Measurements from ENCODE around the gene FBLN5.
"Not testable (repeated sequence)": the region's sequence is repeated elsewhere in the genome, so short reads cannot be mapped to it uniquely, and the experiment has no call there.

The FBLN5 gene

DNA sequence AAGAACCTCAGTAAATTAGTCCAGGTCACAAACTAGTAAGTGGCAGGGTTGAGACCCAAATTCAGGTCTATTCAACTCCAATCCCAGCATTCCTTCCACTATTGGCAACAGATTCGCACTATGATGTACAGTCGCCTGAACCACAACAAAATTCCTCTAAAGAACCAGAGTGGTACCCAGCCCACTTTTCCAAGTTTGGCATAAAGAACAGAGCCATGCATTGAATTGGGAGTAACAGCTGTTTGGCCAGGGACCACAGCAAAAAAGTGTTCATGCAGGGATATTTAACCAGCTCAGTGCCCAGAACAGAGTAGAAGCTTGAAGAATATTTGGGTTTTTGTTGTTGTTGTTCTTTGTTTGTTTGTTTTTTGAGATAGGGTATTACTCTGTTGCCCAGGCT is 89.9 kb downstream of the FBLN5 start:
- no peak for DNase-seq

DNA sequence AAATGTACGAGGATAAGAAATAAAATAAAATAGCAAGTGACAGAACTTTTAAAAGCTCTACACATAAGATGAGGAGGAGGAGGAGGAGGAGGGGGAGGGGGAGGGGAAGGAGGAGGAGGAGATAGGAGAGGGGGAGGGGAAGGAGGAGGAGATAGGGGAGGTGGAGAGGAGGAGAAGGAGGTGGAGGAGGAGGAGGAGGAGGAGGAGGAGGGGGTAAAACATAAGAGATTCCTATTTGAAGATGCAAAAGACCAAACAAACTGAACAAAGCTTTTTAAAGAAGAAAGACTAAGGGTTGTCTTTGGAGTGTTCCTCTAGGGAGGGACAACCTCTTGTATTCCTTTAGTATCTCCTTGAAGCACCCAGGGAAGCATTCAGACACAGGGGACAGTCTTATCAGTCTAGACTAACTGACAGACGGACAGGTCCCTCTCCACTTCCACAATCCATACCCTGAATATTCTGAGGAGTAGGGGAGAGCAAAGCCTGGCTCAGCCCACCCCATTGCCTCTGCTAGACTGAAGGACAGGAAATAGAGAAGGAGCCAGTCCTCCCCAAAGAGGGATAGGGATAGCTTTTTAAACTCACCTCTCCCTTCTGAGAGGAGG is 93.1 kb downstream of the FBLN5 start:
- no peak for DNase-seq

DNA sequence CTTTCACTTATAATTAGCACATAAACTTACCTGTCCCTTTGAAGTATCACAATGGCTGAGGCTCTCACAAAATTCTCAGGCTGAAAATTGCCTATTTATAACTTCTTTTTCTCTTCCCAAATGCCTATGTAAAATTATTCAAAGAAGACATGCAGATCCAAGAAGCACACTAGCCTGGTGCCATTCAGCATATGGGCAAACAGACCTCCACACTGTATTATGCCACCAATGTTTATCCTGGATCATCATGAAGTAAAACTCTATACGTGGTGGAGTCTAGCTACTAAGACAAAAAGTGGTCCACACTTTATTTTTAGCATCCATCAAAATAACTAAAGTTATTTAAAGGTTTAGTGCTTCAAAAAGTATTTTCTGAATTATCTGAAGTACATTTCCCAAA is 95.9 kb downstream of the FBLN5 start:
- no peak for DNase-seq

DNA sequence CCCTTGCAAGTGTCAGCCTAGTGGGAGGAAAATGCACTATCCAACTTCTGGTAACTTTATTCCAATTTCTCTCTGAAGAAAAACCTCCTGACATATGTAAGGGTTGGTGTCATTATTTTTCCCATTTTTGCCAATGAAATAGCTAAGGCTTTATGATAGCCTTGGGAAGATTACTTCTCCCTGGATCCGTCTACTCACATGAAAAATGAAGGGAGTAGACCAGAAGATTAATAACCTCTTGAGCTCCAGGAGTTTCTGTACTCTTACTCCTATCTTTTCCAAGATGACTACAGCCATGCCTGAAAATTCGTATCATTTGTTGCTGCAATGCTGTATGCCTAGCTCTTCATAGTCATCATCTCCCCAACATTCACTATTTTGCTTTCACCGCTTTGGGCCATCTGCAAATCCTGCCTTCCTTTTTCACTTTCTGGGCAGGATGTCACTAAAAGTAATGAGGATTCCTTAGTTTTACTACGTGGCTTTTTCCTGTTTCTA is 98.9 kb downstream of the FBLN5 start:
- no peak for DNase-seq

DNA sequence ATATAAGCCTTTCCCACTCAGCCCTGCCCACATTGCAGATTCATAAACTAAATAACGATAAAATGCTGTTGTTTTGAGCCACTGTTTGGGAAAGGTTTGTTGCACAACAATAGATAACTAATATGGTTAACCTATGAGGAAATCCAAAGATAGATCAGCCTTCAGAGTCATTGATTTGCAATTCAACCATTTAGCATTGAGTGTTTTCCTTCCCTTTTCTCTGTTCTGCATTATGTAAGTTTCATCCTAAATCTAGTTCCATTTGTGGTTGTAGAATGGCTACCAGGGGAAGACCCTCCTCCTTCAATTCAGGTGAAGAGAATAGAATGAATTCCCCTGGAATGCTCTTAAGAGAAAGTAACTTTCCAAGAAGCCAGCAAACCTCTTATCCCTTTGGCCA is 99.8 kb downstream of the FBLN5 start:
- DNase-seq: no peak

DNA sequence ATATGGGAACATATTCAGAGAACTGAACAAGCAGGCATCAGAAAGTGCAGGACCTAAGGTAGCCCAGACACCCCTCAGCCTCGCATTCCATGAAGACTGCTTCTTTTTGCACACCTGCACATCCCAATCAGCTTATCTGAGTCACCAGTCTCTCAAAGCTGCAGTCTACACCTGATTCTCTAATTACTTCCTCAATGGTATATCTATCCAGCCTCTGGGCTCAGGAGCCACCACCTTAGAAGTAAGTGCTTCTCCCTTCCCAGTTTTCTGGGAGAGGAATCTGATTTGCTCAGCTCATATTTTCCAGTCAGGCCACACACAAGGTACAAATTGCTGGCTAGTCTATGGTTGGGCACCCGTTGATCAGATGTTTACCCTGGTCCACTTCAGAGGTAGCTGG is 101.8 kb downstream of the FBLN5 start:
- no peak for DNase-seq

DNA sequence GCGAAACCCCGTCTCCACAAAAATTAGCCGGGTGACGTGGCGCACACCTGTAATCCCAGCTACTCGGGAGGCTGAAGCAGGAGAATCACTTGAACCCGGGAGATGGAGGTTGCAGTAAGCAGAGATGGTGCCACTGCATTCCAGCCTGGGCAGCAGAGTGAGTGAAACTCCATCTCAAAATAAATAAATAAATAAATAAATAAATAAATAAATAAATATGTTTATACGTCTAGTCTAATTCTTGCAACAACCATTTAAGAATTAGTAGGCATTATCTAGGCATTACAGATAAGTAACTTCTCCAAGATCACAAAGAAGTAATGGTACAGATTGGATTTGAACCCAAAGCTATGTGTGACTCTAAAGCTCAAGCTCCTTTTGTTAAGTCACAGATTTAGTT is 102.4 kb downstream of the FBLN5 start:
- DNase-seq: not testable (repeated sequence)

DNA sequence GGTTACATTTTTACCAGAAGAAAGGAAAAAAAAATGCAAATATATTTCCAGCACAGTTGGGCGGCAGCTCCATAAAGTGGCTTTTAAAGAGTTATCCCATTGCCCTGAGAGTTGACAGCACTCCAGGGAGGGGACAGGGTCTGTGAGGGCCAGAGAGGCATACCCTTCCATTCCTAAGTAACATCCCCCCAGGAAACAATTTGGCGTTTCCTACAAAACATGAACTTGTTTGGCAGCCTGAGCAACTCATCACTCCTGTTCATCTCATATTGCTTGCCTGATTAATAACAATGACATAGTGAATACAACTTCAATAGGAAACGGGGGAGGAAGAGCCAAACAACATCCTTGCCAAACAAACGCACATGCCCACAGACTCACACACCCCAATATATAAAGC is 103.5 kb downstream of the FBLN5 start:
- DNase-seq: no peak

DNA sequence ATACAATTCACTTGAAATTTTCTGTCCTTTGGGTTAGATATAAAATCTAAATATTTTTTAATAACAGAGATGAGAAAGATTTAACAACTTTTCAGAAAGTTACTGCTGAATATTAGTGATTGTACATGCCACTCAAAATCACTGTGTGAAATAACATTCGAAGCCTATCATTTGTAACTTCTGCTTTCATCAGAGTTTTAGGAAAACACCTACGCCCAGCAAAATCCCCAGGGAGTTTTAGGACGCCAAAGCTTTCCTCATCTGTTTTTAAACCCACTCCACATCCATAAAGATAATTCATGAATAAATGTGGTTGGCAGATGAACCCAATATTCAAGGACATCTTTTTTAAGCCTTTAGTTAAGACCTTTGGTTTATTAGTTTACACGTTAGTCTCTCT is 104.1 kb downstream of the FBLN5 start:
- no peak for DNase-seq

DNA sequence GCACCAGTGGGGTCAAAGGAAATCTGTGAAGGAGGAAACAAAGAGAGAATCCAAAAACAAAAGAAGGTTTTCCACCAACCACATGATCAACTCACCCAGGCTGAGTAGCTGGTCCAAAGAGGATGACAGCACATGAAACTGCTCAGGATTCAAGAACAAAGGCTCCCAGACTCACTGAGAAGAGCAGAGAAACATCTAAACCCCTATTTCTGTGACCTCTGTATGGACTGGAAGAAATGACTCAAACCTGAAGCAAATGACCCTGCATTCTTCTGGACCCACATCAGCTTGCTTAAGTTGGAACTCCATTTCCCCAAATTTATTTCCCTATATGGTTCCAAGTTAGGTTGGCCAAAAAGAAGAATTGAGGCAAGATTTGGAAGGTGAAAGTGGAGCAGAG is 106.4 kb downstream of the FBLN5 start:
- DNase-seq: no peak

DNA sequence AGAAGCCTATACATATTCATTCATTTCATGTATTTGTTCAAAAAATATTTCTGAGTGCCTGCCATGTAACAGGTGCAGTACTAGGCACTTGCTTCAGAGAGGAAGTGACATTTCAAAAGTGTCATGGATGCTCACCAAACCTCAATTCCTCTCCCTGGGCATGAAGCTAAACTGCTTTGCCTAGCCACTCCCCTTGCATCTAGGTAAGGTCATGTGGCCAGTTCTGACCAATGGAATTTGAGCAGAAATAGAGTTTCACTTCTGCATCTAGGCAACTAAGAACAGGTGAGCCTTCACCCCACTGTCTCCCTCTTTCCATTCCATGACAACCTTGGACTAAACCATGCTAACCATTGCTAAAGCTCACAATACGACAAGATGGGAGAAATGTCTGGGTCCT is 107.7 kb downstream of the FBLN5 start:
- DNase-seq: no peak

DNA sequence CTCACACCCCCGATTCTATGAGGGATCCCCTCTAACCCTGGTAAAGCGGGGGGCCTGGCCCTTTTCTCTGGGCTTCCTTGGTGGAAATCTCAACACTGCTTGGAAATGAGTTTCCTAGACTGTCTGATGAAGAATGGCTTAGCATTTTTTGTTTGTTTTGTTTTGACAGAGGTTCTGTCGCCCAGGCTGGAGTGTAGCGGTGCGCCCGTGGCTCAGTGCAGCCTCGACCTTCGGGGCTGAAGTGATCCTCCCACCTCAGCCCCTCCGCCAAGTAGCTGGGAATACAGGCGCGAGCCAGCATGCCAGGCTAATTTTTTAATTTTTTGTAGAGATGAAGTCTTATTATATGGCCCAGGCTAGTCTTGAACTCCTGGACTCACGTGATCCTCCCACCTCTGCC is 110.4 kb downstream of the FBLN5 start:
- no peak for DNase-seq

DNA sequence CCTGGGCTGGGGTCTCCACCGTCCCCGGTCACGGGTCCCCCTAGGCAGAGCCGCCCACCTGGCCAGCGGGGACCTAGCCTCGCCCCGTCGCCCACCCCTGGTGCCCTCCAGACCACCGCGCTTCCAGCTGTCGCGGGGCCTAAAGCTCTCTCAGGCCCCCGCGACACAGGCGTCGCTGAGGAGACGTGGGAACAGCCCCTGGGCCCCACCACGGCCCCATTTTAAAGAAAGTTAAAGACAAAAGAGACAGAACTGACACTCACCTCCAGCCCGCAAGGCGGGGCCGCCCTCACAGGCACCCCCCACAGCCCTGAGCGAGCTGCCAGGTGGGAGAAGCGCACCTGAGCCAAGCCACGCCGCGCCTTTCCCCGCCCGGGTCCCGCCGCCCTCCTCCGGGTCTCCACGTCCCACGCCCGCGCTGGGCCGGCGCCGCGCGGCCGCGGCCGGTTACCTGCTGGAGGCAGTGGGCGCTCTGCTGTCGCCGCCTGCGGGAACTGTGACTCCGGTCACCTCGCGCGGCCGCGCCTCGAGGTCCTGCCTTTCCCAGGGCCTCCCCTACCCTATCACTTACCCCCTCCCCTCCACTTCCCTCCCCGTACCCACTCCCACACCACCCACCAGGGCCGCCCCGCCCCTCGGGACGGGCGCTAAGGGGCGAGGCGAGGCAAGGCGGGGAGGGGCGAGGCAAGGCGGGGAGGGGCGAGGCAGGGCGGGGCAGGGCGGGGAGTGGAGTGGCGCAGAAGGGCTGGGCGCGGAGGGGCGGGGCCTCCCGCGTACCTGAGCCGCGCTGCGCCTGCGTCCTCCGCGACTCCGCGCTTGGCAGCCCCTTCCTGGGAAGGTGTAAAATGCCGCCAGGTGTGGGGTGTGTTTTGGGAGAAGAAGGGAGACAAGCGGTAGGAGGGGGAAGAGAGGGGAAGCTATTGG is 111.3 kb downstream of the FBLN5 start:
- peak; percentile 90 for DNase-seq

DNA sequence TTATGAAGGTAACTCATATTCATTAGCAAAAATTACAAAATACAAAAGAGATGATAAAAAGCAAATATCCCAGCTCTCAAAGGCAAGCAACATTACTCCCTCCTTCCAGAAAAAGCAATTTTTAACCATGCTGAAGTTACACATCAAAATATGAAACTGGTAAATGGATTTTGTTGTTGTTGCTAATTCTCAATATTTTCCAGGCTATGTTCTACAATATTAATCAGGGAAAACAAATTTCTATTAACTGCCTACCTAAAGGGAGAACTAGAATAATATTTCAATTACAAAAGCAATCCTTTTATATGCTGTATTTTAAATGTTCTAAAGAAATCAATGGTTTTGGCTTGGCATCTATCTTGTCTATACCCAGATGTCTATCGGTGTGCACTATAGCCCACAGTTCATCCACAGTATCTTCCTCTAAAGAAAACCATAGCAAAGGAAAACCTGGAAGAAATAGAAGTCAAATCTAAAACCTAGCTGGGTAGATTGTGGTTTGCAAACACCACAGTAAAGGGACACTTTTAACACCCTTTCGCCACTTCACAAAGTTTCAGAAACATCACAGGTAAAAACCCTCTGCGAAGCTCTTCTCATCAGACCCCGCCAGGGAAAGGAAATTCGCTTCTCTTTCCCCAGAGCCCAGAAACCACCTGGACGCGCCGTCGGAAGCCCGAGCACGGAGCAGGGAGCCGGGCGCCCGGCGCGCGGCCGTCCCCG is 112.1 kb downstream of the FBLN5 start:
- peak; percentile 32 for DNase-seq

DNA sequence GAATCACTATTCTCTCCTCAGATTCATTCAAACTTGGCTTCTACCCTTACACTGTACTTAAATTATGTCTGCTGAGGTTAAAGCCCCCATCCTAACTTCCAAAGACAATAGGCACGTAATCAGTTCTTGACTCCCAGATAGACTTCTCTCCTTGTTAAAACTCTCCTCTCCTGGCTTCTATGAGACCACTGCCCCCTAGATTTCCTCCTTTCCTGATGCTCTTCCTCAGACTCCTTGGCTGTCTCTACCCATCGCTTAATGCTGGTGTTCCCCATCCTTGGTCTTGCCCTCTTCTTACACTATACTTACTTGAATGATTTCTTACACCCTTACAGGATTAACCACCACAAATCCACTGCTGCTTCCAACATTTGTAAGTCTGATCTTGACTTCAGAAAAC is 112.9 kb downstream of the FBLN5 start:
- no peak for DNase-seq

DNA sequence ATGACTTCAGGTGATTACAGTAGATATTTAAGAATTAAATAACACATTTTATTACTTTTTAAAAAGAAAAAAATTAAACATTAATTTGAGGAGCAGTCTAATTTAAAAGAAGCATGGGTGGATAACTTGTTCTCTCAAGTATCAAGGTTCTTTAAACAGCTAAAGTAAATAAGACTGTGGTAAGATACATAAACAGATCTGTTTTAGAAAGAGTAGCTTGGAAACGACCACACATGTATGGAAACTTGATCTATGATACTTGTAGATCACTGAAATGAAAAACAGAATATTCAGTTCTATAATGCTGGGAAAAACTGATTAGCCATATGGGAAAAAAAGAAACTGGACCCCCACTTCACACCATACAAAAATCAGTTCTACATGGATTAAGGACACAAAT is 116.2 kb downstream of the FBLN5 start:
- DNase-seq: no peak

DNA sequence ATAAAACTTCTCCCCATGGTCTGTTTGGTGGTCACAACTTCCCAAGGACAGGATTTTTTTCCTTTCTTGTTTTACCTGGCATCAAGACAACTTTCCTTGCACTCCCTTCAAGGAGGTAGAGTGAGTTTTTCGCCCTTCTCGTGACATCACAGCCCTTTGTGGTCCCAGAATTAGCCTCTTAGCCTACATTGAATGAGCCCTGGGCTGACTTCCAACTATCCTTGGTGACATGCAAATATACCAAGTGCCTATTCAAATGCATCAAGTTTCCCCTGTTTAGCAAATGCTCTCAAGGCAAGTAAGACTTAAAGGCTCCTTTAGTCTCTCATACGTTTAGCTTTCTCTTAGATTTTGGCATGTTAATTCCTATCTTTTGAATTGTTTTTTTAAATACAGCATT is 116.7 kb downstream of the FBLN5 start:
- no peak for DNase-seq

DNA sequence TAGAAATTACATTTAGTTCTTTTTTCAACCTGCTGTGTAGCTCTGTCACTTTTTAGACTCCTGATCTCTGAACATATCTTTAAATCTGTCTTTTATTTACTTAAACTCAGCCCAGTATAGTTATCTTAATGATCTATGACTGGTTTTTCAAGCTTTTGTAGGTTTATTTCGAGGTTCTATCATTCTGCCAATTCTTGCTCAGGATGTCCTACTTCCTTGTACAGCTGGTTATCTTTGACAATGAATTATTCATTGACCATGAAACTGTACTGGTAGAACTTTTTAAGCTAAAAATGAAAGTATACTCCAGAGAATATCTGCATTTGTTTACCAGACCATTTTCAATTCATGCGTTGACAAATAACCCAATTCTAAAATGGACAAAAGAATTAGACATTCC is 118.0 kb downstream of the FBLN5 start:
- DNase-seq: no peak

DNA sequence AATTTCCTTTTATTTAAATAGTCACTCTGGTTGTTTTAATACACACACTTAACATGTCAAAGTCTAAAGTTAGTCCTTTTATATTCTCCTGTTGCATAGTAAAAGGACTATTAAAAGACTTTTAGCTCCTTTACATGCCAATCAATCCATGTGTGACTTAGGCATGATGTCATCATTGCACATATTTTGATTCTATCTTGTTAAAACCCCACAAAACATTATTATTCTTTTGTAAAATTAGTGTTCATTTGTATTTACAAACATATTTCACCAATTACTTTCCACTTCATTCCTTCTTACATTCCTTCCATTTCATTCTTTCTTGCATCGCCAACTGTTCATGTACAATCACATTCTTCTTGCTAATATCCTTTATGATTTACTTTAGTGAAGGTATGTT is 119.7 kb downstream of the FBLN5 start:
- no peak for DNase-seq
